ENCODE measurements around the gene CMTM8.

CMTM8 gene

GRCh38 chr3:32246079-32246675 lies 7.7 kb downstream of the CMTM8 start:
- Histone ChIP-seq H3K4me1 (ENCODE audit: control insufficient read depth, insufficient read depth, low read length) (no peaks in the 10 kb centered on the region), H3K36me3 (ENCODE audit: control insufficient read depth, insufficient read depth, low read length) (no peaks in the 10 kb centered on the region), H3K27ac (ENCODE audit: insufficient read depth, low read depth, low read length, poor library complexity, severe bottlenecking) (no peak overlapping the region), H3K4me3 (ENCODE audit: insufficient read depth, low read depth, low read length) (no peak overlapping the region), H3K9me3 (ENCODE audit: control insufficient read depth, low read length) (no peaks in the 10 kb centered on the region), H3K27me3 (ENCODE audit: control insufficient read depth, insufficient read depth, low read length, poor library complexity, severe bottlenecking) (no peaks in the 10 kb centered on the region)
- 76 to 82% methylated on average over 4 of the region's 4 CpGs for WGBS, 2 experiments

DNA sequence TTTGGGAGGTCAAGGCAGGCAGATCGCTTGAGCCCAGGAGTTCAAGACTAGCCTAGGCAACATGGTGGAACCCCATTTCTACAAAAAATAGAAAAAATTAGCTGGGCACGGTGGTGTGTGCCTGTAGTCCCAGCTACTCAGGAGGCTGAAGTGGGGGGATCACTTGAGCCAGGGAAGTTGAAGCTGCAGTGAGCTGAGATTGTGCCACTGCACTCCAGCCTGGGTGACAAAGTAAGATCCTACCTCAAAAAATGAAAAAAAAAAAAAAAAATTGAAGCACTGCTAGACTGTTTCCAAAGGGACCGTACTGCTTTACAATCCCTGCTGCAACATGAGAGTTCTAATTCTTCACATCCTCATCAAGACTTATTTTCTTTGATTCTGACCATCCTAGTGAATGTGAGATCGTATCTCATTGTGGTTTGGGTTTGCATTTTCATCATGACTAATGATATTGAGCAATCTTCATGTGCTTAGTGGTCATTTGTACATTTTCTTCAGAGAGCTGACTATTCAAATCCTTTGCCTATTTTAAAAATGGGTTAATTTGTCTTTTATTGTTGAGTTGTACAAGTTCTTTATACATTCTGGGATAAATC lies 10.8 kb downstream of the CMTM8 start:
- no peak overlapping the region for H3K27ac ChIP-seq (ENCODE audit: insufficient read depth, low read depth, low read length, poor library complexity, severe bottlenecking)

DNA sequence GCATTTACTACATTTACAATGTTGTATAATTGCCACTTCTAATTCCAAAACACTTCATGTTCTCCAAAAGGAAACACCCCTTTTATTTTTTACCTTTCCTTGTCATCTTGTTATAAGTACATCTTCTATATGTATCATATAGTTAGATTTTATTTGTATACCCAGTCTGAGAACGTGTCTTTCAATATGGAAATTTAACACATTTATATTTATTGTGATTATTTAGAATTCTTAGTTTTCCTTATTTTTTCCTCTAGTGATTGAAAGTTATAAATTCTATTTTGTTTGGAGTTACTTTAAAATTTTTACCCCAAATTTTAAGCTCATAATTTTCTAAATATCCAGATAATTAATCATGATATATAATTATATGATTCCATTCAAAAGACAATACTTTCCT lies 15.8 kb downstream of the CMTM8 start:
- Histone ChIP-seq H3K4me1 (ENCODE audit: control insufficient read depth, insufficient read depth, low read length) (no peaks in the 10 kb centered on the region), H3K27me3 (ENCODE audit: control insufficient read depth, insufficient read depth, low read length, poor library complexity, severe bottlenecking) (no peaks in the 10 kb centered on the region), H3K4me3 (ENCODE audit: insufficient read depth, low read depth, low read length) (no peak overlapping the region), H3K9me3 (ENCODE audit: control insufficient read depth, low read length) (peaks cover 2% of the 10 kb centered on the region), H3K27ac (ENCODE audit: insufficient read depth, low read depth, low read length, poor library complexity, severe bottlenecking) (no peak overlapping the region), H3K36me3 (ENCODE audit: control insufficient read depth, insufficient read depth, low read length) (no peaks in the 10 kb centered on the region)
- WGBS, 2 experiments, result no CpG with 5 or more reads among the region's 1 CpG

More for the DNA sequence above, 10.8 kb downstream of the CMTM8 start:
- Histone ChIP-seq H3K27me3 (ENCODE audit: control insufficient read depth, insufficient read depth, low read length, poor library complexity, severe bottlenecking) (no peaks in the 10 kb centered on the region), H3K4me3 (ENCODE audit: insufficient read depth, low read depth, low read length) (no peak overlapping the region), H3K9me3 (ENCODE audit: control insufficient read depth, low read length) (peaks cover 2% of the 10 kb centered on the region), H3K36me3 (ENCODE audit: control insufficient read depth, insufficient read depth, low read length) (no peaks in the 10 kb centered on the region), H3K4me1 (ENCODE audit: control insufficient read depth, insufficient read depth, low read length) (no peaks in the 10 kb centered on the region)
- WGBS, 2 experiments, result 88 to 96% methylated on average over 4 of the region's 4 CpGs

- no peaks in the 10 kb centered on the region for H3K36me3 ChIP-seq (ENCODE audit: control insufficient read depth, insufficient read depth, low read length)
Measured at GRCh38 chr3:32255345-32255744, 16.9 kb downstream of the CMTM8 start.

GRCh38 chr3:32256206-32256605 lies 17.7 kb downstream of the CMTM8 start:
- H3K4me1 ChIP-seq (ENCODE audit: control insufficient read depth, insufficient read depth, low read length), result no peaks in the 10 kb centered on the region
- 96 to 97% methylated on average over 3 of the region's 3 CpGs for WGBS, 2 experiments
- H3K9me3 ChIP-seq (ENCODE audit: control insufficient read depth, low read length), result peaks cover 2% of the 10 kb centered on the region
- no peak overlapping the region for H3K4me3 ChIP-seq (ENCODE audit: insufficient read depth, low read depth, low read length)
- no peaks in the 10 kb centered on the region for H3K36me3 ChIP-seq (ENCODE audit: control insufficient read depth, insufficient read depth, low read length)
- H3K27me3 ChIP-seq (ENCODE audit: control insufficient read depth, insufficient read depth, low read length, poor library complexity, severe bottlenecking), result no peaks in the 10 kb centered on the region
- H3K27ac ChIP-seq (ENCODE audit: insufficient read depth, low read depth, low read length, poor library complexity, severe bottlenecking), result no peak overlapping the region

More at GRCh38 chr3:32255345-32255744, 16.9 kb downstream of the CMTM8 start:
- Histone ChIP-seq H3K4me1 (ENCODE audit: control insufficient read depth, insufficient read depth, low read length) (no peaks in the 10 kb centered on the region), H3K9me3 (ENCODE audit: control insufficient read depth, low read length) (peaks cover 2% of the 10 kb centered on the region), H3K4me3 (ENCODE audit: insufficient read depth, low read depth, low read length) (no peak overlapping the region), H3K27ac (ENCODE audit: insufficient read depth, low read depth, low read length, poor library complexity, severe bottlenecking) (no peak overlapping the region), H3K27me3 (ENCODE audit: control insufficient read depth, insufficient read depth, low read length, poor library complexity, severe bottlenecking) (no peaks in the 10 kb centered on the region)
- WGBS, 2 experiments, result 81 to 97% methylated on average over 1 to 2 of the region's 2 CpGs

GRCh38 chr3:32257042-32257441 lies 18.6 kb downstream of the CMTM8 start:
- Histone ChIP-seq H3K36me3 (ENCODE audit: control insufficient read depth, insufficient read depth, low read length) (no peaks in the 10 kb centered on the region), H3K27ac (ENCODE audit: insufficient read depth, low read depth, low read length, poor library complexity, severe bottlenecking) (no peak overlapping the region), H3K4me3 (ENCODE audit: insufficient read depth, low read depth, low read length) (no peak overlapping the region), H3K27me3 (ENCODE audit: control insufficient read depth, insufficient read depth, low read length, poor library complexity, severe bottlenecking) (no peaks in the 10 kb centered on the region), H3K4me1 (ENCODE audit: control insufficient read depth, insufficient read depth, low read length) (no peaks in the 10 kb centered on the region), H3K9me3 (ENCODE audit: control insufficient read depth, low read length) (peaks cover 2% of the 10 kb centered on the region)
- 93 to 94% methylated on average over 3 of the region's 3 CpGs for WGBS, 2 experiments

DNA sequence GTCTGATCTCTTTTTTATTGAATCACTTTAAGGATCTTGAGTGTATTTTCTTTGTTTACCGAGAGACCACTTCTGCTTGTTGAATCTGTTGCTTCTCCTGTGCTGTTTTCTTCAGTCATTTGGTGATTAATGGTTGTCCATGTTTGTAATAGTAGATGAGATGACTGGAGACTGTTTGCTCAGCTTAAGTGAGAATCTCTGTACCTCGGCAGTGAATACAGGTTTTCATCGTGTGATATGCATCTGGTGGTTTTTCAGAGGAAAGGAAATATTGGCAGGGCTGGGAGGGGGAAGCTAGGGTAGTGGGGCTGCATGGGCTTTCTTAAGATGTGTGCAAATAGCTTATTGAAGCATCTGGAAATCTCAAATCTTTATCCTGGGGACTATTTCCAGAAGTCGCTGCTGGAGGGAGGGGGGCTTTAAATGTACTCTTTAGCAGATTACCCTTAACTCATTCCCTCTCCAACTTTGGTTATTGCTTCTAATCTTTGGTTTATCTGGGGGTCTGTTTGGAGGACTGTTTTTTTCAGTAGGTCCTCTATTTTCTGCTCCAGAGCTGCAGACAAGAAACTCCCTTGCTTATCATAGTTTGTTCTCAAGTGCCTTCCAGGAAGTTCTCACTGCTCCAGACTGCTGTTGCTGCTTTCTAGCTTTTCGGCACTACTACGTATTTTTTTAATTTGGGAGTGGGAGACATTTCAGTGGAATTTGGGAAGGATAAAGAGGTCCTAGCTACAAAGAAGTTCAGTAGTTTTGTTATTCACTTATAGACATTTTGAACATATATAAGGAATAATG lies 19.4 kb downstream of the CMTM8 start:
- Histone ChIP-seq H3K36me3 (ENCODE audit: control insufficient read depth, insufficient read depth, low read length) (no peaks in the 10 kb centered on the region), H3K4me1 (ENCODE audit: control insufficient read depth, insufficient read depth, low read length) (no peaks in the 10 kb centered on the region), H3K4me3 (ENCODE audit: insufficient read depth, low read depth, low read length) (no peak overlapping the region), H3K27ac (ENCODE audit: insufficient read depth, low read depth, low read length, poor library complexity, severe bottlenecking) (no peak overlapping the region), H3K9me3 (ENCODE audit: control insufficient read depth, low read length) (peaks cover 2% of the 10 kb centered on the region), H3K27me3 (ENCODE audit: control insufficient read depth, insufficient read depth, low read length, poor library complexity, severe bottlenecking) (no peaks in the 10 kb centered on the region)
- 96 to 97% methylated on average over 5 to 6 of the region's 6 CpGs for WGBS, 2 experiments

DNA sequence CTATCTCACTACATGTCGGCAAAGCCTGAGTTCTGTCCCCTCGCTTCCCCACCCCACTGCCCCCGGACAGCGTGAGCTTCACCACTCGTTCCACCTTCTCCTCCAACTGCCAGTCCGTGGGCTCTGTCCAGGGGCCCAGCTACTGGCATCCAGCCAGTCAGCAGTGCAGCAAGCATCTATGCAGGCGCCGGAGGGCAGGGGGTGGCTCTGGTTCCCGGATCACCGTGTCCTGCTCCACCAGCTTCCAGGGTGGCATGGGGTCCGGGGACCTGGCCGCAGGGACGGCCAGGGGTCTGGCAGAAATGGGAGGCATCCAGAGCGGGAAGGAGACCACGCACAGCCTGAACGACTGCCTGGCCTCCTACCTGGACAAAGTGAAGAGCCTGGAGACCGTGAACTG lies 20.4 kb downstream of the CMTM8 start:
- Histone ChIP-seq H3K4me3 (ENCODE audit: insufficient read depth, low read depth, low read length) (no peak overlapping the region), H3K4me1 (ENCODE audit: control insufficient read depth, insufficient read depth, low read length) (no peaks in the 10 kb centered on the region), H3K27me3 (ENCODE audit: control insufficient read depth, insufficient read depth, low read length, poor library complexity, severe bottlenecking) (no peaks in the 10 kb centered on the region), H3K9me3 (ENCODE audit: control insufficient read depth, low read length) (peaks cover 2% of the 10 kb centered on the region), H3K27ac (ENCODE audit: insufficient read depth, low read depth, low read length, poor library complexity, severe bottlenecking) (no peak overlapping the region), H3K36me3 (ENCODE audit: control insufficient read depth, insufficient read depth, low read length) (no peaks in the 10 kb centered on the region)
- WGBS, 2 experiments, result 94 to 95% methylated on average over 17 of the region's 17 CpGs

DNA sequence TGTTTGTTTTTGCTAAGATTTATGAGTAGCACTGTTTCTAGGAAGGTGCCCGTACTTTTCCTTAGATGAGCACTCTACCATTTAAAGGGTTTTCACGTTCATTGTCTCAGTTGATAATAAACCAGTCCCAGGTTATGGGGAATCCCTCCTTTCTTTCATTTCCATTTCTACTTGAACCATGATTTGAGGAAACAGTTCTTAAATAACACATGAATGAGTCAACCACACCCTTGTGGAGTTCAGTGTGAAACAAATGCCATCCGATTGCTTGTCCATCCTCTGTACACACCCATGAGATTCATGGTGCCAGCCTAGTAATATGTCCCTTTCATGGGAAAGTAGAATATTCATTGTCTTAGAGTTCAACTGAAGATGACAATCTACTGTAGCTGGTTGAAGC lies 23.1 kb downstream of the CMTM8 start:
- Histone ChIP-seq H3K4me3 (ENCODE audit: insufficient read depth, low read depth, low read length) (no peak overlapping the region), H3K27me3 (ENCODE audit: control insufficient read depth, insufficient read depth, low read length, poor library complexity, severe bottlenecking) (no peaks in the 10 kb centered on the region), H3K4me1 (ENCODE audit: control insufficient read depth, insufficient read depth, low read length) (no peaks in the 10 kb centered on the region), H3K9me3 (ENCODE audit: control insufficient read depth, low read length) (no peaks in the 10 kb centered on the region), H3K36me3 (ENCODE audit: control insufficient read depth, insufficient read depth, low read length) (no peaks in the 10 kb centered on the region), H3K27ac (ENCODE audit: insufficient read depth, low read depth, low read length, poor library complexity, severe bottlenecking) (no peak overlapping the region)
- 81 to 83% methylated on average over 3 of the region's 3 CpGs for WGBS, 2 experiments

DNA sequence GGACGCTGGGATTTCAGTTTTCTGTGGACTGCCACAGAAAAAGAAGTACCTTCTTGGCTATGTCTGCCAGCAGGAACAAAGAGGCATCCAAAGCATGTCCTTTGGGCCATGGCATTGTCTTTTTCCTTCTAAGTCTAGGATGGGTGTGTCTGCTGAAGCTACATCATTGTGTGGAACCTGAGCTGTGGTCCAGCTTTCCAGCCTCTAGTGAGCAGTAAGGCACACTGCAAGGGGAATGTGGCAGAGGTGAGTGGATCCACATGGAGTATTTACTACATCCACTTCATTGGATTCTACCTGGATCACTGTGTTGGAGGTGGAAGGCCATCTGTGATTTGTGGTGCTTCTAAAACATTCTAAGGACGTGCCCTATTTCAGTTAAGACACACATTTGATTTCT lies 23.7 kb downstream of the CMTM8 start:
- Histone ChIP-seq H3K4me1 (ENCODE audit: control insufficient read depth, insufficient read depth, low read length) (no peaks in the 10 kb centered on the region), H3K36me3 (ENCODE audit: control insufficient read depth, insufficient read depth, low read length) (no peaks in the 10 kb centered on the region), H3K4me3 (ENCODE audit: insufficient read depth, low read depth, low read length) (no peak overlapping the region), H3K27me3 (ENCODE audit: control insufficient read depth, insufficient read depth, low read length, poor library complexity, severe bottlenecking) (no peaks in the 10 kb centered on the region), H3K27ac (ENCODE audit: insufficient read depth, low read depth, low read length, poor library complexity, severe bottlenecking) (no peak overlapping the region), H3K9me3 (ENCODE audit: control insufficient read depth, low read length) (no peaks in the 10 kb centered on the region)
- WGBS, 2 experiments, result 95% methylated on average over 1 to 2 of the region's 2 CpGs

Data from ectodermal cell (in vitro differentiated cells).